Measurements from ENCODE around the gene ADAM23.
A peak's percentile ranks its signal among the peaks of the same experiment; 100 is the strongest.

Gene ADAM23

DNA sequence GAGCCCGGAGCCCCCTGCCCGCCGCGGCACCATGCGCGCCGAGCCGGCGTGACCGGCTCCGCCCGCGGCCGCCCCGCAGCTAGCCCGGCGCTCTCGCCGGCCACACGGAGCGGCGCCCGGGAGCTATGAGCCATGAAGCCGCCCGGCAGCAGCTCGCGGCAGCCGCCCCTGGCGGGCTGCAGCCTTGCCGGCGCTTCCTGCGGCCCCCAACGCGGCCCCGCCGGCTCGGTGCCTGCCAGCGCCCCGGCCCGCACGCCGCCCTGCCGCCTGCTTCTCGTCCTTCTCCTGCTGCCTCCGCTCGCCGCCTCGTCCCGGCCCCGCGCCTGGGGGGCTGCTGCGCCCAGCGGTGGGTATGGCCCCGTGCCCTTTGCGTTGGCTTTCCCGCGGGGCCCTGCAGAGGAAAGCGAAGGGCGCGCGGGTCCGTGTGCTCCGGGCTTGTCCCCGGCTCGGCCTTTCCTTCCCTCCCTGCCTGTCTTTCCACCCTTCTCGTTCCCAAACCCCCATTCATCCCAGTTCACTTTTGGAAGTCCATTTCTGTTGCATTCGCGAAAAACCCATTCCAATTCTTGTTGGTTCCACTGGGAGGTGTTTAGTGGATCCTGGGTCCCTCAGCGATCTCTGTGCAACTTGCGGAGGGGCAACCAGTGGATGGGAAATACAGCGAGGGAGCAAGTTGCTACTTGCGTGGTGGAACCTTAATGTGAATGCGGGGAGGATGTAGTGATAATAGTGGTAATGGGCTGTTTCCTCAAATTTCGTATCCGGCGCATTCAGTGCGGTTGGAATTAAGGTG, 599 bp downstream of the ADAM23 start:
- H3K4me3 ChIP-seq (ENCODE audit: low read depth, low read length) = peak overlapping the region; percentile 57
- DNase-seq (ENCODE audit: low read depth) = peak; percentile 36
- TF ChIP-seq, protein P1, sequence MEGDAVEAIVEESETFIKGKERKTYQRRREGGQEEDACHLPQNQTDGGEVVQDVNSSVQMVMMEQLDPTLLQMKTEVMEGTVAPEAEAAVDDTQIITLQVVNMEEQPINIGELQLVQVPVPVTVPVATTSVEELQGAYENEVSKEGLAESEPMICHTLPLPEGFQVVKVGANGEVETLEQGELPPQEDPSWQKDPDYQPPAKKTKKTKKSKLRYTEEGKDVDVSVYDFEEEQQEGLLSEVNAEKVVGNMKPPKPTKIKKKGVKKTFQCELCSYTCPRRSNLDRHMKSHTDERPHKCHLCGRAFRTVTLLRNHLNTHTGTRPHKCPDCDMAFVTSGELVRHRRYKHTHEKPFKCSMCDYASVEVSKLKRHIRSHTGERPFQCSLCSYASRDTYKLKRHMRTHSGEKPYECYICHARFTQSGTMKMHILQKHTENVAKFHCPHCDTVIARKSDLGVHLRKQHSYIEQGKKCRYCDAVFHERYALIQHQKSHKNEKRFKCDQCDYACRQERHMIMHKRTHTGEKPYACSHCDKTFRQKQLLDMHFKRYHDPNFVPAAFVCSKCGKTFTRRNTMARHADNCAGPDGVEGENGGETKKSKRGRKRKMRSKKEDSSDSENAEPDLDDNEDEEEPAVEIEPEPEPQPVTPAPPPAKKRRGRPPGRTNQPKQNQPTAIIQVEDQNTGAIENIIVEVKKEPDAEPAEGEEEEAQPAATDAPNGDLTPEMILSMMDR (conservative IDR thresholded peaks at IDR 0.05; ENCODE audit: low read depth, low read length) = peak; percentile 5

DNA sequence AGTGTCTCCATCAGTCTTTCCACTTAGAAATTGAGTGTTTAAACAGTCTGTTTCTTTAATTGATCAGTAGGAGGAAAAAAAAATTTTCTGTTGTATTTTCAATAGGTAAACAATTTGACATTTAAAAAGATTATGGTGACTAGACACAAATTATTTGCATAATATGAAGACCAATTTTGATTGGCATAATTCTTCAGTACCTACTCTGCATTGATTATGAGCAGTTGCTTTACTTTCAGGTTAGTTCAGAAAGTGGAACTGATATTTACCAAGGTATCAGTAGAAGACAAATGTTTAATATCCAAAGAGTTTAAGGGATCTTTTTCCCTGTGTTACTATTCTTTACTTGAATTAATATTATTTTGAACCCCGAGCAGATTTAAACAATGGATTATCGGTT, 2.6 kb downstream of the ADAM23 start:
- no peak for DNase-seq (ENCODE audit: low read depth)
- TF ChIP-seq, protein P1 (conservative IDR thresholded peaks at IDR 0.05; ENCODE audit: low read depth, low read length) = no peak
- H3K4me3 ChIP-seq (ENCODE audit: low read depth, low read length) = no peak overlapping the region

DNA sequence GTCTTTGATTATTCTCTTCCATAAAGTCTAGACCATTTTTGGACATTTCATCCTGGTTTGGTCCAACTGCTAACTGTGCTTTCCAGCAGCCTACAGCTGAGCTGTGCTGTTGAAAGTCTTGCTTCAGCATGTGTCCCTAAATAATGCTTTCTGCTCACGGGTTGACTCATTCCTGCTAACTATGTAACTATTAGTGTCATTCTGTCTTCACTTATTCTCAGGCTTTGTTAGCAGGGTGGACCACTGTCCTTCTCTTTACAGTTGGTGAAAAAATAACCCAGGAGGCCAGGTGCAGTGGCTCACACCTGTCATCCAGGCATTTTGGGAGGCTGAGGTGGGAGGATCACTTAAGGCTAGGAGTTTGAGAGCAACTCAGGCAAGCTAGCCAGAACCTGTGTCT, 8.9 kb downstream of the ADAM23 start:
- DNase-seq (ENCODE audit: low read depth) = no peak
- TF ChIP-seq, protein P1 (conservative IDR thresholded peaks at IDR 0.05; ENCODE audit: low read depth, low read length) = no peak
- H3K4me3 ChIP-seq (ENCODE audit: low read depth, low read length) = no peak overlapping the region

DNA sequence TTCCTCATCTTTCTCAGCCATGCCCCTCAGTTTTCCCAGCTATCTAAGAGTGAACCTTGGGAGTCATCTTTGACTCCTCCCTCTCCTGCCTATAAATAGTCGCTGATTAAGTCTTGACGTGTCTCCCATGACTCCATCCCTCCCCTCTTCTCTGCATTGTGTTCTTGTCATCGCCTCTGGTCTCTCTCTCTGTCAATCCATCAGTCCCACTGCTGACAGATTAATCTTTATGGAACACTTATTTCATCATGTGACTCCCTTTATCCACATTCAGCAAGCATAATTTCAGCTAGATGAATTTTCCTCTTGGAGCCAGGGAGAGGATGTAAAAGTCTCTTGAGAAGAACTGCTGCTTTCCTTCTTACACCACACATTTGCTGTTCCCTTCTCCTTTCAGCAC, 9.4 kb downstream of the ADAM23 start:
- DNase-seq (ENCODE audit: low read depth) = no peak
- H3K4me3 ChIP-seq (ENCODE audit: low read depth, low read length) = no peak overlapping the region
- TF ChIP-seq, protein P1 (conservative IDR thresholded peaks at IDR 0.05; ENCODE audit: low read depth, low read length) = no peak

DNA sequence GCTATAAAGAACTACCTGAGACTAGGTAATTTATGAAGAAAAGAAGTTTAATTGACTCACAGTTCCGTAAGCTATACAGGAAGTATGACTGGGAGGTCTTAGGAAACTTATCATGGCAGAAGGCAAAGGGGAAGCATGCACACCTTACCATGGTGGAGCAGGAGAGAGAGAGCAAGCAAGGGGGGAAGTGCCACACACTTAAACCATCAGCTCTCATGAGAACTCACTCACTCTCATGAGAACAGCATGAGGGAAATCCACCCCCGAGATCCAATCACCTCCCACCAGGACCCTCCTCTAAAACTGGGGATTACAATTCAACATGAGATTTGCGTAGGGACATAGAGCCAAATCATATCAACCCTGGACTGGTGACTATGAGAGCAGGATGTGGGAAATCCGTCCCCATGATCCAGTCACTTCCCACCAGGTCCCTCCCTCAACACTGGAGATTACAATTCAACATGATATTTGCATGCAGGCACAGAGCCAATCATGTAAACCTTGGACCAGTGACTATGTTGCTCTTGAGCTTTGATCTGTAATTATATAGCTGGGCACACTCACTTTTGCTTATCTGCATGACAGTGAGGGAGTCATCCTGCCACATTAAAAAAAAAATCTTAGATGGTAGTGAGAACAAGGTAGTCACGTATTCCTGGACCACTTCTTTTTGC, 12.9 kb downstream of the ADAM23 start:
- no peak overlapping the region for H3K4me3 ChIP-seq (ENCODE audit: low read depth, low read length)
- DNase-seq (ENCODE audit: low read depth) = no peak
- TF ChIP-seq, protein P1 (conservative IDR thresholded peaks at IDR 0.05; ENCODE audit: low read depth, low read length) = no peak

DNA sequence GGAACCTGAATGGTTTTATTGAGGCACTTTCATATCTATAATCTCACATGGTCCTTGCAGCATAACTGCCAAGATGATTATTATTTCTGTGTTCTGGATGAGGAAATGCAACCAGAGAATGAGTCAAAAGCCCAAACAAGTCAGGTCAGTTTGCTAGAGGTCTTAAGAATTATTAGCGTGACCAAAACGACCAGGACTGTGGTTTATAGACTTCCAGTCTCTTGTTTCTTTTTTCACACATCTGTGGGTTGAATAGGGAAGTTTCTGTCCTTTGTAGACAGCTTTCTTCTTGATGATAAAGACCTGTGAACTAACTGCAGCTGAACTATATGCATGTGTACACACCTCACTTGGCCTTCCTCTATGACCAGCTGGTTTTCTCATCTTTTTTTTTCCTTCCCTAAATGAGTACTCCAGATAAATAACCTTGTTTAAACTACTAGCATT, 13.9 kb downstream of the ADAM23 start:
- TF ChIP-seq, protein P1 (conservative IDR thresholded peaks at IDR 0.05; ENCODE audit: low read depth, low read length) = no peak
- no peak for DNase-seq (ENCODE audit: low read depth)
- no peak overlapping the region for H3K4me3 ChIP-seq (ENCODE audit: low read depth, low read length)
